Lower leg skin (tissue), 4 donors: ENCODE data around the gene WDHD1. TPM values are rescaled to one million over a fixed set of nuclear protein-coding genes. Genes with fewer than 3 reads are reported as not detected.
"Not testable (repeated sequence)": the region's sequence is repeated elsewhere in the genome, so short reads cannot be mapped to it uniquely, and the experiment has no call there.

Experiments used
- DNase-seq, 2 donors: peaks; one replicate each; pipeline ENCODE4 v3.0.0-alpha.2; 2019; ENCODE audit warnings: low spot score in 2 of 2
- H3K4me3 ChIP-seq: fragments of 200-600 bp; sonication (generic); 2 replicates; pipeline ENCODE4 v1.5.1; 2017; ENCODE audit warnings: mild to moderate bottlenecking, low read depth; ENCODE audit not compliant: poor library complexity, severe bottlenecking
- CTCF ChIP-seq, 3 donors: fragments of 450-650 bp; IDR thresholded peaks; one replicate each; pipeline ENCODE4 v1.5.1; 2016; ENCODE audit warnings: antibody characterized with exemption in 3 of 3, mild to moderate bottlenecking in 3 of 3, moderate library complexity in 2 of 3
- POLR2A ChIP-seq, 2 donors: fragments of 450-650 bp; IDR thresholded peaks; one replicate each; pipeline ENCODE4 v1.6.1; 2016 to 2017; ENCODE audit warnings: antibody characterized with exemption in 2 of 2, mild to moderate bottlenecking in 1 of 2, moderate library complexity in 1 of 2
- WGBS, 2 donors: methylation state at CpG; one replicate each; pipeline ENCODE4 v1.1.5; 2018; 5-methylcytosine and 5-hydroxymethylcytosine counted together
- intact Hi-C: fragments of 100-400 bp; cut with DNase I; formaldehyde crosslinking; loops from one replicate; pipeline ENCODE4 v1.15.0; 2023; ENCODE audit warnings: low total_unique reads
- total RNA-seq, 4 donors: library from RNA; depleted of rRNA; stranded (reverse); fragments of >200 nt; gene quantifications; one replicate each; pipeline ENCODE4 v1.1.0, GENCODE V29; 2016

The WDHD1 gene
- total RNA-seq, 4 donors from 2014 or later = 1.1 to 3.8 (median 2.3) TPM

- TF ChIP-seq POLR2A (IDR thresholded peaks at IDR 0.05) = no peak
- no peak for TF ChIP-seq CTCF (IDR thresholded peaks at IDR 0.05)
- no peak for DNase-seq
- WGBS, 2 donors = 24 to 32% methylated on average over 3 of the region's 3 CpGs
- intact Hi-C loops = no loop called here
- no peak overlapping the region for H3K4me3 ChIP-seq
These were observed 104.3 kb downstream of the WDHD1 start for GRCh38 chr14:54922598-54922997.

- H3K4me3 ChIP-seq = no peak overlapping the region
- intact Hi-C loops = no loop called here
- TF ChIP-seq POLR2A (IDR thresholded peaks at IDR 0.05) (no peak), CTCF (IDR thresholded peaks at IDR 0.05) (no peak)
- 54 to 62% methylated on average over 1 of the region's 1 CpG for WGBS, 2 donors
- no peak for DNase-seq
These were observed 106.8 kb downstream of the WDHD1 start for GRCh38 chr14:54920052-54920451.

GRCh38 chr14:54919330-54919729 is 107.6 kb downstream of the WDHD1 start:
- intact Hi-C loops = no loop called here
- no peak for TF ChIP-seq CTCF (IDR thresholded peaks at IDR 0.05)
- no peak for TF ChIP-seq POLR2A (IDR thresholded peaks at IDR 0.05)
- no peak overlapping the region for H3K4me3 ChIP-seq
- no peak for DNase-seq

- 66 to 78% methylated on average over 5 of the region's 5 CpGs for WGBS, 2 donors
- no peak for DNase-seq
- intact Hi-C loops = no loop called here
- no peak overlapping the region for H3K4me3 ChIP-seq
- TF ChIP-seq CTCF (IDR thresholded peaks at IDR 0.05) (no peak), POLR2A (IDR thresholded peaks at IDR 0.05) (no peak)
These were observed 108.5 kb downstream of the WDHD1 start for GRCh38 chr14:54918427-54918826.

- no peak overlapping the region for H3K4me3 ChIP-seq
- no peak for TF ChIP-seq POLR2A (IDR thresholded peaks at IDR 0.05)
- intact Hi-C loops = no loop called here
- 91 to 93% methylated on average over 1 of the region's 1 CpG for WGBS, 2 donors
- DNase-seq = no peak
These were observed 110.8 kb downstream of the WDHD1 start for GRCh38 chr14:54916101-54916500.

- TF ChIP-seq POLR2A (IDR thresholded peaks at IDR 0.05) = no peak
- TF ChIP-seq CTCF (IDR thresholded peaks at IDR 0.05) = no peak
- DNase-seq = no peak
- H3K4me3 ChIP-seq = no peak overlapping the region
- intact Hi-C loops = no loop called here
- WGBS, 2 donors = 86 to 88% methylated on average over 5 of the region's 5 CpGs
These were observed 116.9 kb downstream of the WDHD1 start for GRCh38 chr14:54909817-54910558.

- intact Hi-C loops, H3K4me3 ChIP-seq, DNase-seq: not testable (repeated sequence)
- WGBS, 2 donors = 71 to 82% methylated on average over 4 of the region's 4 CpGs
These were observed 117.9 kb downstream of the WDHD1 start for GRCh38 chr14:54908973-54909372.
